Spinal cord (tissue), 10 donors: ENCODE measurements around the gene GET4. TPM values are rescaled to one million over a fixed set of nuclear protein-coding genes. Genes with fewer than 3 reads are reported as not detected.
"Not testable (repeated sequence)": the region's sequence is repeated elsewhere in the genome, so short reads cannot be mapped to it uniquely, and the experiment has no call there.

Experiments
- DNase-seq, 6 donors: peaks; one replicate each; pipeline versions ENCODE4 v3.0.0 to v3.0.0-alpha.2; 2013 to 2015; ENCODE audit warnings: low spot score in 6 of 6, low read depth in 4 of 6
- H3K27ac ChIP-seq: one replicate; pipeline ENCODE4 v1.5.1; 2013; ENCODE audit warnings: low read depth, low read length, control low read depth
- H3K27me3 ChIP-seq: one replicate; pipeline ENCODE4 v1.6.1; 2013; ENCODE audit warnings: low read length; ENCODE audit not compliant: control insufficient read depth, insufficient read depth
- H3K36me3 ChIP-seq: one replicate; pipeline ENCODE4 v1.6.1; 2013; ENCODE audit warnings: low read length; ENCODE audit not compliant: control insufficient read depth, insufficient read depth
- H3K4me1 ChIP-seq: one replicate; pipeline ENCODE4 v1.6.1; 2013; ENCODE audit warnings: low read length; ENCODE audit not compliant: control insufficient read depth, insufficient read depth
- H3K4me3 ChIP-seq: one replicate; pipeline ENCODE4 v1.5.1; 2013; ENCODE audit warnings: low read depth, low read length, control low read depth
- H3K9me3 ChIP-seq: one replicate; pipeline ENCODE4 v1.6.1; 2013; ENCODE audit warnings: low read length; ENCODE audit not compliant: control insufficient read depth, insufficient read depth
- WGBS: methylation state at CpG from one replicate; pipeline ENCODE4 v1.1.5; 2013; ENCODE audit warnings: missing lambda C conversion rate; ENCODE audit not compliant: insufficient coverage; 5-methylcytosine and 5-hydroxymethylcytosine counted together
- polyA plus RNA-seq, 2 donors: library from polyadenylated mRNA; unstranded; fragments of 120-200 nt; gene quantifications; one replicate each; pipeline ENCODE4 v1.2.1, GENCODE V29; 2013; ENCODE audit not compliant: insufficient read length in 2 of 2
- total RNA-seq, 2 donors: library from RNA; depleted of rRNA in 1 of 2; stranded (reverse); fragments of 120-200 nt in 1 of 2; fragments of >200 nt in 1 of 2; gene quantifications; one replicate each; pipeline versions ENCODE4 v1.2.3 to v1.2.4, GENCODE V29; 2013 to 2014
- donor health status: healthy.

Gene GET4
- total and polyA plus RNA-seq, 4 donors, result 17.7 to 54.3 (median 33.2) TPM

DNA sequence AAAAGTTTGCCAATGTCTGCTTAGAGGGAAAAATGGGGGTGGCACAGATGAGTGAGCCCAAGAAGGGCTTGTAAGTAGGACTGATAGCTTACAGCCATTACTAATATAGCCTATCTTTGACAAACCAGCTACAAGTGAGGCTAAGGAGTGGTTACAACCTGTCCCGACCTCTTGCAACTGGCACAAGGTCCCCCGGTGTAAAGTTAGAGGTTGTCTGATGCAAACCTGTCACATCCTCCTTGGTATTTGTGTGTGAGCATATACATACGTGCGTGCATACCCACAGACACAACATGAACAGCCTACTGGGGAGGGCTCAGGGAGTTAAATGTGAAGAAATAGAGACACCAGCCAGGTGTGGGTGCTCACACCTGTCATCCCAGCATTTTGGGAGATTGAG lies 63.5 kb downstream of the GET4 start:
- DNase-seq, result no peak
- Histone ChIP-seq H3K27me3 (no peaks in the 10 kb centered on the region), H3K36me3 (peaks cover 27% of the 10 kb centered on the region), H3K4me3 (no peak overlapping the region), H3K27ac (no peak overlapping the region), H3K9me3 (no peaks in the 10 kb centered on the region), H3K4me1 (no peaks in the 10 kb centered on the region)
- WGBS, result no CpG with 5 or more reads among the region's 4 CpGs

DNA sequence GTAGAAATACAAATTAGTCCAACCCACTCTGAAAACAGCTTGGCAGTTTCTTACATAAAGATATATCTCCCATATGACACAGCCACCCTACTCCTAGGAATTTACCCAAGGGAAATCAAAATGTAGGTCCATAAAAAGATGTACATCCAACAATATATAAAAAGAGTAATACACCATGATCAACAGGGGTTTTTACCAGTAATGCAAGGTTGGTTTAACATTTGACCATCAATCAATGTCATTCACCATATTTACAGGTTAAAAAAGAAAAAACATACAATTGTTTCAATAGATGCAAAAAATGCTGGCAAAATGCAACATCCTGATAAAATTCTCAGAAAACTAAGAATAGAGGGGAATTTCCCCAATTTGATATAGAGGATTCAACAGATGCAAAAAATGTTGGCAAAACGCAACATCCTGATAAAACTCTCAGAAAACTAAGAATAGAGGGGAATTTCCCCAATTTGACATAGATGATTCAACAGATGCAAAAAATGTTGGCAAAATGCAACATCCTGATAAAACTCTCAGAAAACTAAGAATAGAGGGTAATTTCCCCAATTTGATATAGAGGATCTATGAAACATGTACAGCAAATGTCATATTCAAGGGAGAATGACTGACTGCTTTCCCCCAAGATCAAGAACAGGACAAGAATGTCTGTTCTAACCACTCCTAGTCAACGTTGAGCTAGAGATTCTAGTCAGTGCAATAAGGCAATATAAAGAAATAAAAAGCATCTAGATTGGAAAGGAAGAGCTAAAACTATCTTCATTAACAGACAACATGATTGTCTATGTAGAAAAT lies 64.5 kb downstream of the GET4 start:
- H3K36me3 ChIP-seq, result peaks cover 27% of the 10 kb centered on the region
- H3K27ac ChIP-seq, result no peak overlapping the region
- no peak overlapping the region for H3K4me3 ChIP-seq
- H3K4me1 ChIP-seq, result peaks cover 3% of the 10 kb centered on the region
- no peaks in the 10 kb centered on the region for H3K9me3 ChIP-seq
- WGBS, result no CpG with 5 or more reads among the region's 2 CpGs
- no peak for DNase-seq
- H3K27me3 ChIP-seq, result no peaks in the 10 kb centered on the region

DNA sequence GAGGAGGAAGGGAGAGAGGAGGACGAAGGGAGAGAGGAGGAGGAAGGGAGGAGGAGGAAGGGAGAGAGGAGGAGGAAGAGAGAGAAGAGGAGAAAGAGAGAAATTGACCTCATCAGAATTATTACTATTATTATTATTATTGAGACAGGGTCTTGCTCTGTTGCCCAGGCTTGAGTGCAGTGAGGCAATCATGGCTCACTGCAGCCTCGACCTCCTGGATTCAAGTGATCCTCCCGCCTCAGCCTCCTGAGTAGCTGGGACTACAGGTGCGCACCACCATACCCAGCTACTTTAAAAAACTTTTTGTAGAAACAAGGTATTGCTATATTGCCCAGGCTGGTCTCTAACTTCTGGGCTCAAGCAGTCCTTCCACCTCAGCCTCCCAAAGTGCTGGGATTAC lies 67.4 kb downstream of the GET4 start:
- WGBS, result 85% methylated on average over 3 of the region's 4 CpGs

DNA sequence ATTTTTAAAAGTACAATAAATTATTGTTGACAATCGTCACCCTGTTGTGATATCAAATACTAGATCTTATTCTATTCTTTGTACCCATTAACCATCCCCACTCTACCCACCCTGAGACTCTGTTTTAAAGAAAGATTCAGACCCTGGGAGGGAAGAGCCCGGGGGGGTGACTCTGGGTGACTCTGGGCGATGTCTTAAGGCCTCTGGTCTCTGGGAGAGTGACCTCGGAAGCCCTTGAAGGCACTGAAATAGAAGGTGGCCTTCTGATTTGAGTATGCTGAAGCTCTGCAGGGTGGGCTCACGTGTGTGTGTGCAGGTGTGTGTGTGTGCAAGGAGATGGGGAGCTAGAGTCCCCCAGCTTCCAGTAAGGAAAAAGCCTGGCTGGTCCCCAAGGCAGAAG lies 68.4 kb downstream of the GET4 start:
- WGBS, result 96% methylated on average over 4 of the region's 5 CpGs
- Histone ChIP-seq H3K27me3 (no peaks in the 10 kb centered on the region), H3K9me3 (no peaks in the 10 kb centered on the region)

More for the DNA sequence above, 67.4 kb downstream of the GET4 start:
- H3K4me1 ChIP-seq, H3K27ac ChIP-seq, H3K27me3 ChIP-seq, H3K9me3 ChIP-seq, H3K4me3 ChIP-seq, DNase-seq: not testable (repeated sequence)
- peaks cover 31% of the 10 kb centered on the region for H3K36me3 ChIP-seq

DNA sequence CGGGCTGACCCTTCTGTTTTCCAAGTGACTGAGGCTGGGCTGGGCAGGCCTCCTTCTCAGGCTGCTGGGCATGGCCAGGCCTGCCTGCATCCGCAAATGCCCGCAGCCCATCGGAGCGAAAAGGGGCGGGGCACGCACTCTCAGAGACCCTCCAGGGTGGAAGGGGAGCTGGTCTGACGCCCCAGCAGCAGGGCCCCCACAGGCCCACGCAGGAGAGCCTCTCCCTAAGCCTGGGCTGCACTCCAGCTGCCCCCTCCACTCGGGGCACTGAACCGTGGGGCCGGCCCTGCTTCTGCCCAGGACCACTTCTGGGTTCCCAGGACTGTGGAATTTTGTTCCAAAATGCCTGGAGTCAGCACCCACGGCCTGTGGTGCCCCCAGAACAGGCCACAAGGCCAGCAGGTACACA lies 68.8 kb downstream of the GET4 start:
- Histone ChIP-seq H3K9me3 (no peaks in the 10 kb centered on the region), H3K4me3 (no peak overlapping the region), H3K4me1 (peaks cover 4% of the 10 kb centered on the region), H3K27ac (no peak overlapping the region), H3K36me3 (peaks cover 41% of the 10 kb centered on the region), H3K27me3 (no peaks in the 10 kb centered on the region)
- 61% methylated on average over 13 of the region's 13 CpGs for WGBS
- no peak for DNase-seq

More for the DNA sequence above, 68.4 kb downstream of the GET4 start:
- peaks cover 4% of the 10 kb centered on the region for H3K4me1 ChIP-seq
- no peak overlapping the region for H3K27ac ChIP-seq
- DNase-seq, result no peak
- peaks cover 39% of the 10 kb centered on the region for H3K36me3 ChIP-seq
- no peak overlapping the region for H3K4me3 ChIP-seq

DNA sequence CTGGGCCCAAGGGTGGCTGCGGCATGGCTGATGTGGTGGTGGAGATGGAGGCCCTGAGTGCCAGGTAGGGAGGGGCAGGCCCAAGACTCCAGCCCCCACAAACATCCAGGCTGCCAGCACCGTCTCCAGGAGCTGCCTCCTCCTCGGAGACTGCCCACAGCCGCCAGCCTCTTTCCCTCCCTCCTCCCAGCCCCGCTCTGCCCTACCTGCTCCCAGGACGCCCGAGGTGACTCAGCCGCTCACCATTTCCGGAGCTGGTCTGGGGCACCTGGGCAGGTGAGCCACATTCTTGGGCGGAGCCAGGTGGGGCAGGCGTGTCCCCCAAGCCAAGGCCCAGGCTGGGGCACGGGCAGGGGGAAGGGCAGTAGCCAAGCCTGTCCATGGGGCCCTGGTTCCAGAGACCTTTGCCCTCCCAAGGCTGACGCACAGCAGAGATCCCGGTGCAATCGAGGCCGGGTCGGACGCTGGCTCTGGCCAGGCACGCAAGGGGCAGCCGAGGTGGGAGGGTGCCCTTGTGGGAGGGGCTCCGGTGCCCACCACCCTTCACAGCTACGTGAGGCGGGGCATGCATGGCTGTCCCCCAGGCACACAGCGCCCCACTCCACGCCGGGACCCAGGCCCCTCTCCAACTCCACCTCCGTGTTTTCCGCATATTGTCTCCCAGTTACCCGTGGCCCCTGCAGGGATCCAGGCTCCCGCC lies 69.4 kb downstream of the GET4 start:
- DNase-seq, result no peak
- H3K9me3 ChIP-seq, result no peaks in the 10 kb centered on the region
- no peaks in the 10 kb centered on the region for H3K27me3 ChIP-seq
- H3K36me3 ChIP-seq, result peaks cover 41% of the 10 kb centered on the region
- 64% methylated on average over 29 of the region's 30 CpGs for WGBS
- H3K4me3 ChIP-seq, result no peak overlapping the region
- no peak overlapping the region for H3K27ac ChIP-seq
- peaks cover 4% of the 10 kb centered on the region for H3K4me1 ChIP-seq

Other genes starting within 250 kb of the GET4 start
- gene DNAAF5, start 149.9 kb upstream of the GET4 start, total RNA-seq, result 10 to 100 TPM; 10.9 to 22.4 TPM
- 10 to 100 TPM; 22.4 to 23.3 TPM for gene DNAAF5, start 149.9 kb upstream of the GET4 start, polyA plus RNA-seq
- gene PRKAR1B, start 149.3 kb upstream of the GET4 start, total RNA-seq, result 100 to 1,000 TPM in 1 of 2 donors, 10 to 100 TPM in 1; 53.1 to 105 TPM
- 100 to 1,000 TPM; 220 to 238 TPM for gene PRKAR1B, start 149.3 kb upstream of the GET4 start, polyA plus RNA-seq
- gene SUN1, start 44.1 kb upstream of the GET4 start, total RNA-seq, result 100 to 1,000 TPM; 166 to 185 TPM
- gene SUN1, start 44.1 kb upstream of the GET4 start, polyA plus RNA-seq, result 100 to 1,000 TPM; 114 to 175 TPM
- 10 to 100 TPM; 30.8 to 65.6 TPM for gene ADAP1, start 78.1 kb downstream of the GET4 start, total RNA-seq
- gene ADAP1, start 78.1 kb downstream of the GET4 start, polyA plus RNA-seq, result 100 to 1,000 TPM in 1 of 2 donors, 10 to 100 TPM in 1; 92.4 to 116 TPM
- gene COX19, start 99.0 kb downstream of the GET4 start, total RNA-seq, result 10 to 100 TPM; 11.7 to 15.3 TPM
- gene COX19, start 99.0 kb downstream of the GET4 start, polyA plus RNA-seq, result 10 to 100 TPM; 19.0 to 19.6 TPM
- 1 to 10 TPM; 1.4 to 1.8 TPM for gene CYP2W1, start 106.6 kb downstream of the GET4 start, total RNA-seq
- under 1 TPM; 0.44 to 0.71 TPM for gene CYP2W1, start 106.6 kb downstream of the GET4 start, polyA plus RNA-seq
- gene GPR146, start 168.0 kb downstream of the GET4 start, total RNA-seq, result 1 to 10 TPM; 3.9 to 6.4 TPM
- 1 to 10 TPM; 3.2 to 4.0 TPM for gene GPR146, start 168.0 kb downstream of the GET4 start, polyA plus RNA-seq
- gene GPER1, start 211.6 kb downstream of the GET4 start, total RNA-seq, result 10 to 100 TPM in 1 of 2 donors, 1 to 10 TPM in 1; 3.3 to 12.2 TPM
- 10 to 100 TPM in 1 of 2 donors, 1 to 10 TPM in 1; 9.9 to 10.2 TPM for gene GPER1, start 211.6 kb downstream of the GET4 start, polyA plus RNA-seq